GM23338 (cell line): ENCODE results near the gene NUCKS1. TPM values are rescaled to one million over a fixed set of nuclear protein-coding genes. Genes with fewer than 3 reads are reported as not detected.

Experiments used
- ATAC-seq: fragments of 200-7000 bp; cut with Tn5 transposase; 3 replicates; pipeline ENCODE4 v1.9.1; 2020
- DNase-seq: peaks from one replicate; pipeline ENCODE4 v3.0.0-alpha.2; 2015; ENCODE audit warnings: low spot score
- H2AFZ ChIP-seq: fragments of 200-600 bp; sonication (generic); 2 replicates; pipeline ENCODE4 v1.8.0; 2016; ENCODE audit warnings: antibody characterized with exemption, mild to moderate bottlenecking, moderate library complexity
- H3F3A ChIP-seq: fragments of 200-600 bp; sonication (generic); replicated peaks from 2 replicates; pipeline ENCODE4 v1.8.0; 2017; ENCODE audit warnings: antibody characterized with exemption, mixed run types, low read depth
- H3K27ac ChIP-seq: fragments of 200-600 bp; sonication (generic); 2 replicates; pipeline ENCODE4 v1.6.1; 2016; ENCODE audit warnings: low read depth
- H3K27me3 ChIP-seq: fragments of 200-600 bp; sonication (generic); 2 replicates; pipeline ENCODE4 v1.8.0; 2016; ENCODE audit warnings: mild to moderate bottlenecking, mixed run types, moderate library complexity; ENCODE audit not compliant: insufficient read depth
- H3K36me3 ChIP-seq: fragments of 200-600 bp; sonication (generic); 2 replicates; pipeline ENCODE4 v1.8.0; 2016; ENCODE audit warnings: mild to moderate bottlenecking; ENCODE audit not compliant: insufficient read depth
- H3K4me1 ChIP-seq: fragments of 200-600 bp; sonication (generic); 2 replicates; pipeline ENCODE4 v1.8.0; 2016; ENCODE audit warnings: mild to moderate bottlenecking, moderate library complexity; ENCODE audit not compliant: insufficient read depth
- H3K4me2 ChIP-seq: fragments of 200-600 bp; sonication (generic); 2 replicates; pipeline ENCODE4 v1.7.1; 2017; ENCODE audit warnings: mixed run types
- H3K4me3 ChIP-seq: fragments of 200-600 bp; sonication (generic); 2 replicates; pipeline ENCODE4 v1.6.1; 2016; ENCODE audit warnings: mixed run types
- H3K79me2 ChIP-seq: fragments of 200-600 bp; sonication (generic); replicated peaks from 2 replicates; pipeline ENCODE4 v1.8.0; 2017; ENCODE audit warnings: mild to moderate bottlenecking; ENCODE audit not compliant: insufficient read depth
- H3K9me2 ChIP-seq: fragments of 200-600 bp; sonication (generic); 2 replicates; pipeline ENCODE4 v1.8.0; 2017; ENCODE audit not compliant: insufficient read depth
- H4K20me1 ChIP-seq: fragments of 200-600 bp; sonication (generic); replicated peaks from 2 replicates; pipeline ENCODE4 v1.8.0; 2017; ENCODE audit warnings: mild to moderate bottlenecking; ENCODE audit not compliant: insufficient read depth
- H3K27ac Mint-ChIP-seq: 2 replicates; pipeline ENCODE4 v1.8.0; 2020; ENCODE audit warnings: inconsistent platforms, mild to moderate bottlenecking, moderate library complexity, mixed read lengths
- H3K27me3 Mint-ChIP-seq: 3 replicates; pipeline ENCODE4 v1.8.0; 2022; ENCODE audit warnings: low read depth, mild to moderate bottlenecking, moderate library complexity, mixed read lengths, inconsistent platforms; ENCODE audit not compliant: insufficient read depth, poor library complexity
- H3K36me3 Mint-ChIP-seq: 3 replicates; pipeline ENCODE4 v1.8.0; 2021; ENCODE audit warnings: low read depth, mild to moderate bottlenecking, inconsistent platforms, moderate library complexity, mixed read lengths
- H3K4me1 Mint-ChIP-seq: 3 replicates; pipeline ENCODE4 v1.8.0; 2020; ENCODE audit warnings: mild to moderate bottlenecking, inconsistent platforms, mixed read lengths
- H3K4me3 Mint-ChIP-seq: 3 replicates; pipeline ENCODE4 v1.8.0; 2021; ENCODE audit warnings: moderate library complexity, mild to moderate bottlenecking, inconsistent platforms, mixed read lengths
- H3K9me3 Mint-ChIP-seq: 3 replicates; pipeline ENCODE4 v1.8.0; 2020; ENCODE audit warnings: moderate library complexity, mild to moderate bottlenecking, inconsistent platforms, mixed read lengths
- CREB1 ChIP-seq: fragments of 250-450 bp; sonication (Bioruptor Pico); IDR thresholded peaks from 2 replicates; pipeline ENCODE4 v1.5.0; 2020; ENCODE audit warnings: low read depth, mild to moderate bottlenecking, moderate library complexity
- ETS1 ChIP-seq: IDR thresholded peaks from 2 replicates; pipeline ENCODE4 v1.6.1; 2016; ENCODE audit warnings: antibody characterized with exemption
- EZH2phosphoT487 ChIP-seq: fragments of 200-600 bp; sonication (generic); IDR thresholded peaks from one replicate; pipeline ENCODE4 v1.8.1; 2018; ENCODE audit warnings: antibody characterized with exemption; ENCODE audit not compliant: unreplicated experiment
- JUNB ChIP-seq: IDR thresholded peaks from one replicate; pipeline ENCODE4 v1.6.1; 2016; ENCODE audit warnings: antibody characterized with exemption; ENCODE audit not compliant: unreplicated experiment
- NANOG ChIP-seq: IDR thresholded peaks from 2 replicates; pipeline ENCODE4 v1.6.1; 2016; ENCODE audit warnings: antibody characterized with exemption, borderline replicate concordance
- POLR2AphosphoS5 ChIP-seq: IDR thresholded peaks from 2 replicates; pipeline ENCODE4 v1.6.1; 2016; ENCODE audit warnings: antibody characterized with exemption, low read depth
- REST ChIP-seq: IDR thresholded peaks from one replicate; pipeline ENCODE4 v1.6.1; 2018; ENCODE audit warnings: antibody characterized with exemption; ENCODE audit not compliant: unreplicated experiment
- ZNF114 ChIP-seq: fragments of 250-450 bp; sonication (Bioruptor Pico); IDR thresholded peaks from 2 replicates; pipeline ENCODE4 v1.5.0; 2020; ENCODE audit warnings: mild to moderate bottlenecking, moderate library complexity
- ZNF331 ChIP-seq: fragments of 250-450 bp; sonication (Bioruptor Pico); IDR thresholded peaks from 2 replicates; pipeline ENCODE4 v1.5.0; 2020; ENCODE audit warnings: low read depth, mild to moderate bottlenecking, moderate library complexity
- polyA plus RNA-seq: library from polyadenylated mRNA; unstranded; fragments of >200 nt; fragmentation: Nextera tagmentation; extraction: Ambion mirVana; gene quantifications from 2 replicates; pipeline ENCODE4 v1.2.1, GENCODE V29; 2016
- total RNA-seq: library from RNA; depleted of rRNA; stranded (reverse); fragments of >200 nt; shearing (Covaris generic); gene quantifications from 2 replicates; pipeline ENCODE4 v1.2.3, GENCODE V29; 2014

The NUCKS1 gene
- total and polyA plus RNA-seq, 2 experiments from 2014 or later: 255 to 307 TPM

DNA sequence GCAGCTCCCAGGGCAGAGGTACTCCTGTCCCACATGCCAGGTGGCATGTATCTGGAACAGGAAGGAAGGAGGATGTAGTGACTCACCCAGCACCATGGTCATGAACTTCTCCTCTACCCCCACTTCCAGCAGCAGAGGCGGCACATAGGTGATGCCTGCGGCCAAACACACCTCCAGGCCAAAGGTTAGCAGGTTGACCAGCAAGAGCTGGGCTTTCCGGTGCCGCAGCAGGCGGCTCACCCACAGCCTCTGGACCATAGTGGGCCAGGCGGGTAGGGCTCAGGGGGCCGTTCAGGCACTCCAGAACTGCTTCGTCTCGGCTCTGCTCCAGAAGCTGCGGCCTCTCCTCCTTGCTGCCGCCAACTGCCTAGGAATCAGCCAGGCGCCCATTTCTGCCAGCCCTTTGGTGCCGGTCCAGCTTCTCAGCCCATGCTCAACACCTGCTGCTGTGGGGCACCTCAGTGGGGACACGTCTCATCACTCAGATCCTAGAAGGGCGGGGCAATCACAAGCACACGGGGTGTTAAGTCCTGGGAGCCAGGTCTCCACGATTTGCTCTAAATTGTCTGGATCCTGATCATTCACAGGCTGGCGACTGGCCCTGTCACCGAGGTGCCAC, 85.5 kb downstream of the NUCKS1 start:
- peaks cover 6% of the 10 kb centered on the region; the same call in 2 of the 3 replicates for H3K36me3 Mint-ChIP-seq
- Histone ChIP-seq H4K20me1 (no peaks in the 10 kb centered on the region; the same call in 1 of the 2 replicates), H3K27ac (no peak overlapping the region), H3K9me2 (no peaks in the 10 kb centered on the region), H3K79me2 (peaks cover 21% of the 10 kb centered on the region), H3F3A (0 out of 2 replicates have a peak, but pooled peaks cover 5% of the 10 kb centered on the region), H3K4me1 (peaks cover 16% of the 10 kb centered on the region), H3K36me3 (no peaks in the 10 kb centered on the region), H3K27me3 (no peaks in the 10 kb centered on the region), H3K4me3 (no peak overlapping the region), H2AFZ (no peak overlapping the region), H3K4me2 (no peak overlapping the region)
- H3K9me3 Mint-ChIP-seq: no peaks in the 10 kb centered on the region
- peaks cover 61% of the 10 kb centered on the region for H3K4me1 Mint-ChIP-seq
- DNase-seq (no peak), ATAC-seq (no peak)
- H3K27ac Mint-ChIP-seq: no peak overlapping the region
- H3K4me3 Mint-ChIP-seq: no peak overlapping the region
- TF ChIP-seq EZH2phosphoT487 (no peak), ZNF331 (CRISPR knock-in tag) (no peak), POLR2AphosphoS5 (no peak), CREB1 (CRISPR knock-in tag) (no peak), JUNB (no peak), NANOG (no peak), ETS1 (no peak), ZNF114 (CRISPR knock-in tag) (no peak)
- H3K27me3 Mint-ChIP-seq: peaks cover 21% of the 10 kb centered on the region

GRCh38 chr1:205663286-205663936, 86.6 kb downstream of the NUCKS1 start:
- Histone ChIP-seq H3K4me3 (no peak overlapping the region), H3K4me2 (no peak overlapping the region), H3K9me2 (no peaks in the 10 kb centered on the region), H3K27ac (no peak overlapping the region), H3K36me3 (no peaks in the 10 kb centered on the region), H3F3A (0 out of 2 replicates have a peak, but pooled peaks cover 5% of the 10 kb centered on the region), H3K79me2 (peaks cover 13% of the 10 kb centered on the region), H3K27me3 (no peaks in the 10 kb centered on the region), H4K20me1 (no peaks in the 10 kb centered on the region; the same call in none of the 2 replicates), H3K4me1 (peaks cover 8% of the 10 kb centered on the region; the same call in 1 of the 2 replicates), H2AFZ (no peak overlapping the region)
- Mint-ChIP-seq H3K36me3 (peaks cover 6% of the 10 kb centered on the region; the same call in 2 of the 3 replicates), H3K27ac (no peak overlapping the region), H3K4me1 (peaks cover 55% of the 10 kb centered on the region), H3K4me3 (no peak overlapping the region), H3K9me3 (no peaks in the 10 kb centered on the region), H3K27me3 (peaks cover 17% of the 10 kb centered on the region)
- DNase-seq: no peak
- no peak for ATAC-seq
- no peak for TF ChIP-seq ZNF331 (CRISPR knock-in tag)
- TF ChIP-seq ETS1: no peak
- no peak for TF ChIP-seq REST
